ENCODE data around the gene RPL4.
A peak's percentile ranks its signal among the peaks of the same experiment; 100 is the strongest.
"Not testable (repeated sequence)": the region's sequence is repeated elsewhere in the genome, so short reads cannot be mapped to it uniquely, and the experiment has no call there.

RPL4 gene

GRCh38 chr15:66502491-66502890 is 2.2 kb downstream of the RPL4 start:
- TF ChIP-seq CTCF (IDR thresholded peaks at IDR 0.05; ENCODE audit: low read depth, low read length) = no peak
- H3K9me3 ChIP-seq = no peaks in the 10 kb centered on the region
- no peak for DNase-seq
- H3K4me1 ChIP-seq = no peaks in the 10 kb centered on the region
- H3K36me3 ChIP-seq = peaks cover 61% of the 10 kb centered on the region
- peak overlapping the region; percentile 86 for H3K4me3 ChIP-seq (ENCODE audit: low read depth, low read length)
- no peaks in the 10 kb centered on the region for H3K27me3 ChIP-seq

DNA sequence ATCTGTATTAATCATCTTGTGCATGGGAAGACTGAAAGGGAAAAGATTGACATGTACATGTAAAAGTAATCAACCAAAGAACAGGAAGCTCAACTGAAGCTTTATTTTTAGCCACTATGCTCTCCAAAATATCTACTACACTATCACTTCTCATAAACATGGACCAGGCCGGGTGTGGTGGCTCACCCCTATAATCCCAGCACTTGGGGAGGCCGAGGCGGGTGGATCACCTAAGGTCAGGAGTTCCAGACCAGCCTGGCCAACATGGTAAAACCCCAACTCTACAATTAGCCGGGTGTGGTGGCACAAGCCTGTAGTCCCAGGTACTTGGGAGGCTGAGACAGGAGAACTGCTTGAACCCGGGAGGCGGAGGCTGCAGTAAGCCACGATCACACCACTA is 4.3 kb downstream of the RPL4 start:
- not testable (repeated sequence) for H3K27me3 ChIP-seq; H3K4me3 ChIP-seq (ENCODE audit: low read depth, low read length); DNase-seq; H3K9me3 ChIP-seq; H3K4me1 ChIP-seq
- H3K36me3 ChIP-seq = peaks cover 65% of the 10 kb centered on the region

- Histone ChIP-seq H3K9me3 (no peaks in the 10 kb centered on the region), H3K4me3 (ENCODE audit: low read depth, low read length) (no peak overlapping the region), H3K27me3 (no peaks in the 10 kb centered on the region), H3K4me1 (no peaks in the 10 kb centered on the region), H3K36me3 (peaks cover 77% of the 10 kb centered on the region)
- TF ChIP-seq CTCF (IDR thresholded peaks at IDR 0.05; ENCODE audit: low read depth, low read length) = peak; percentile 46
- no peak for DNase-seq
Measured at GRCh38 chr15:66498501-66499386, 5.9 kb downstream of the RPL4 start.

DNA sequence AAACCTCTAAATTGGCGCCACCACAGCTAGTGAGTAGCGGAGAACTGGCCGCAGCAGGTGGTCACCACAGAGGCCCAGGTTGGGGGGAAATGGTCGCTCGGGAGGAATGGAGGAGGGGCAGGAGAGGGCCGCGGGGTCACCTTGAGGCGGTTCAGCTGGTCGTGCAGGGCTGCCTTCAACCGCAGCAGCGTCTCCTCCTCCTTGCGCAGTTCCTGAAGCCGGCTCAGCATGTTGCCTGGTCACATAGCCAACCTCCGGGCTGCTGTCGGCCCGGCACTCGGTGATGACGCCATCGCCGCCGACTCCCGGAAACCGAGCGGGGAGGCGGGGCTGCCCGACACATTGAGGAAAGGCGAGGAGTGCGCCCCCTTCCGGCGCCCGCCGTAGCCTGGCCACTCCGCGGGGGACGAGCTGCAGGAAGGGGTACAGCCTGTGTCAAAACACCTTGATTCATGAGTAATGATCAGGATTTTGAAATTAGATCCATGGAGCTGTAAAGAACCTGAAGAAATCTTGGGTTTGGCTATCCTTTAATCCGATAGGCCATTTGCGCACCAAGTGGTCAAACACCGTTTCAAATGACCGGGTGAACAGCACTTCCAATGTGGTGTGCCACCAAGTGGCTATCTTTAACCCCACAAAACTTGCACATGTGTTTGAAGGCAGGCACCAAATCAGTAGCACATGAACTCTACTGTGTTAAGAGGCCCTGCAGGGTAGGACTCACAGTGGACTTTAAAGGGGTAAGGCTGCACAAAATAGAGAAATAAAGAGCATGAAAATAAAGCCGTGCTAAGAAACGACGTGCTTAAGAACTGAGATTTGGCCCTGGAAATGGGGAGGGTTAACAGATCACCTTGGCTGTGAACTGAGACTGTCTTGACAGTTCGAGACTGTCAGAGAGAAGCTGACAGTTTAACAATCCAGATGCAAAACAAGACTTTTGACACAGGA is 6.9 kb downstream of the RPL4 start, which contains the start of gene SNAPC5:
Gene SNAPC5, minus strand, starts transcription at position 261 of the 954 bp plus-strand sequence. Its CDS starts 31 bp downstream, at position 230.
- H3K9me3 ChIP-seq = no peaks in the 10 kb centered on the region
- peaks cover 72% of the 10 kb centered on the region for H3K36me3 ChIP-seq
- TF ChIP-seq CTCF (IDR thresholded peaks at IDR 0.05; ENCODE audit: low read depth, low read length) = peak; percentile 90
- H3K4me1 ChIP-seq = no peaks in the 10 kb centered on the region
- DNase-seq = peak; percentile 98
- H3K4me3 ChIP-seq (ENCODE audit: low read depth, low read length) = peak within 1 kb of the TSS; percentile 76
- no peaks in the 10 kb centered on the region for H3K27me3 ChIP-seq

DNA sequence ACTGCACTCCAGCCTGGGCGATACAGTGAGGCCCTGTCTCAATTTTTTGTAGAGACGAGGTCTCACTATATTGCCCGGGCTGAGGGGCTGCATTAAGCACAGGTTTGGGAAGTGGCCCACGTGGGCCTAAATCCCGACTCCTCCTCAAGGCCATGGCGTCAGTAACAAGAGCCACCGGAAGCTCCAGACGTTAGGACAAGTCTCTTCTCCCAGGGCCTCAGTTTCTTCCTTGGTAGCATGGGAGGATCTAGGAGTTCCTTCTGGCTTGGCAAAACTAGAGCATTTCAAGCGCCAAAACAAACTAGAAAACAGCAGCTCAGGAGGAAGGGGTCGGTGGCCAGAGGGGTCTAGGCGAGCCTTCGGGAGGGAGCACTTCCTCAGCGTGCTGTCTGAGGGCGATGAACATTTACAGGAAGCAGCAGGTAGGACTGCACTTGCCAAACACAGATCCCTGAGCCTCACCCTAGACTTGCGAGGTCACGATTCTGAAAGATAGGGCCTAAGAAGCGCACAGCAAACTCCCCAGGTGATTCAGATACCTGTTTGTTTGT is 7.6 kb downstream of the RPL4 start:
- Histone ChIP-seq H3K4me1 (no peaks in the 10 kb centered on the region), H3K36me3 (peaks cover 67% of the 10 kb centered on the region)
- TF ChIP-seq CTCF (IDR thresholded peaks at IDR 0.05; ENCODE audit: low read depth, low read length) = no peak

DNA sequence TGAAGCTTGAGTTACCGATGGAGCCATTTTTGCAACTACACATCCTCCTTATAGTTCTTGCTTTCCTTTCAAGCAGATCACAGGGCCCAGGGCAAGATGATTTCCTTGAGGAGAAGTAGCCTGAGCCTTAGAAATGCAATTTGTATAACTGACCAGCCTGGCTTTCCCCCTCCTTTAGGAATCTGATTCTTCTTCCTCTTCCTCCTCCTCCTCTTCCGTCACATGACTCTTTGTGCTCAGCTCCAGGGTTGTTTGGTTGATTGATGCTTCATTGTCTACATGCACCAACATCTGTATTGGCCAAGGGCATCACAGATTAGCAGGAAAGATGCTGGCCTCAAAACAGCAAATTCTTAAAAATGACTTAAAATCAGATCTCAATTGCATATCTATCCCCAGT is 10.4 kb downstream of the RPL4 start:
- Histone ChIP-seq H3K27me3 (no peaks in the 10 kb centered on the region), H3K4me3 (ENCODE audit: low read depth, low read length) (no peak overlapping the region), H3K4me1 (no peaks in the 10 kb centered on the region), H3K36me3 (peaks cover 42% of the 10 kb centered on the region), H3K9me3 (no peaks in the 10 kb centered on the region)
- no peak for TF ChIP-seq CTCF (IDR thresholded peaks at IDR 0.05; ENCODE audit: low read depth, low read length)
- DNase-seq = no peak

More for the DNA sequence above, 7.6 kb downstream of the RPL4 start:
- Histone ChIP-seq H3K9me3 (no peaks in the 10 kb centered on the region), H3K4me3 (ENCODE audit: low read depth, low read length) (peak overlapping the region; percentile 76), H3K27me3 (no peaks in the 10 kb centered on the region)
- no peak for DNase-seq
